ENCODE results near the gene NTSR2.

Gene NTSR2

DNA sequence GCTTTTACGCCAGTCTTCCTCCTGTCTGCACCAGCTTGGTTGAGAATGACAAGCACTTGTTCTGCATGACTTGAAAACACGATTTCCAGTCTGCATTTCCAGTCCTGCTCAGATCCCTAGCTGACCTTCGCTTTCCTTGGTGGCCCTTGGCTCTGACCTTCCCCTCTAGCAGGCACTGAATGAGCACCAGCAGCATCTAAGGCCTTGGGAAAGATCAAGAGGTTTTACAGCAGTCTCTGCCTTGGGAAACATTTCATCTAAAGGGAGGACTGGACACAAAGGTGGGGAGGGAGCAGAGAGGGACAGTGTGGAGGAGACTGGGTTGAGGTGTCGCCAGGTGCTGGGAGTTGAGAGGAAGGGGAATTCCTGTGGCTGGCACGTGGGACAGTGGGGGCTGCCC is 30.5 kb downstream of the NTSR2 start:
- WGBS: 95% methylated on average over 4 of the region's 5 CpGs
- Histone ChIP-seq H3K9me3 (ENCODE audit: control insufficient read depth, low read length) (no peaks in the 10 kb centered on the region), H3K27ac (ENCODE audit: low read length, poor library complexity, severe bottlenecking) (no peak overlapping the region), H2BK15ac (ENCODE audit: low read depth, poor library complexity, severe bottlenecking) (no peak overlapping the region), H2AK5ac (ENCODE audit: low read length, severe bottlenecking) (no peak overlapping the region), H3K4ac (ENCODE audit: low read depth in 1 of 2, low read length in 2 of 2) (no peak overlapping the region), H2BK120ac (ENCODE audit: low read depth, low read length) (no peak overlapping the region), H2AFZ (ENCODE audit: low read depth, low read length) (no peak overlapping the region), H3K14ac (ENCODE audit: low read length in 2 of 2) (no peak overlapping the region), H4K8ac (ENCODE audit: low read length) (no peak overlapping the region), H3K4me3 (ENCODE audit: insufficient read depth in 1 of 2, low read depth in 1 of 2, low read length in 2 of 2) (no peak overlapping the region), H2BK12ac (ENCODE audit: low read length in 2 of 2) (no peak overlapping the region), H3K18ac (ENCODE audit: low read depth in 1 of 2, low read length in 2 of 2) (no peak overlapping the region), H3K36me3 (ENCODE audit: control insufficient read depth in 1 of 2, insufficient read depth in 2 of 2, low read depth in 1 of 2, low read length in 2 of 2) (no peaks in the 10 kb centered on the region), H3K9ac (ENCODE audit: low read length) (no peak overlapping the region), H3K4me1 (ENCODE audit: control insufficient read depth, insufficient read depth, low read depth, low read length) (no peaks in the 10 kb centered on the region), H4K91ac (ENCODE audit: low read length) (no peak overlapping the region), H3K4me2 (ENCODE audit: low read length, poor library complexity, severe bottlenecking) (no peak overlapping the region), H3K27me3 (ENCODE audit: control insufficient read depth in 1 of 2, insufficient read depth in 1 of 2, low read length in 2 of 2) (peaks cover 7 to 28% of the 10 kb centered on the region in 2 experiments), H3K23ac (ENCODE audit: low read length in 2 of 2) (no peak overlapping the region), H3K79me1 (replicated peaks; ENCODE audit: low read length, poor library complexity, severe bottlenecking) (no peaks in the 10 kb centered on the region), H2BK5ac (ENCODE audit: low read depth, low read length, poor library complexity, severe bottlenecking) (no peak overlapping the region)
- DNase-seq: no peak

- Histone ChIP-seq H2BK15ac (ENCODE audit: low read depth, poor library complexity, severe bottlenecking) (no peak overlapping the region), H2BK12ac (ENCODE audit: low read length in 2 of 2) (no peak overlapping the region), H2BK120ac (ENCODE audit: low read depth, low read length) (no peak overlapping the region), H4K91ac (ENCODE audit: low read length) (no peak overlapping the region), H2AFZ (ENCODE audit: low read depth, low read length) (no peak overlapping the region), H3K79me1 (replicated peaks; ENCODE audit: low read length, poor library complexity, severe bottlenecking) (no peaks in the 10 kb centered on the region), H3K9me3 (ENCODE audit: control insufficient read depth, low read length) (no peaks in the 10 kb centered on the region), H3K4me3 (ENCODE audit: insufficient read depth in 1 of 2, low read depth in 1 of 2, low read length in 2 of 2) (no peak overlapping the region), H3K4me1 (ENCODE audit: control insufficient read depth, insufficient read depth, low read depth, low read length) (no peaks in the 10 kb centered on the region), H2AK5ac (ENCODE audit: low read length, severe bottlenecking) (no peak overlapping the region), H3K4me2 (ENCODE audit: low read length, poor library complexity, severe bottlenecking) (no peak overlapping the region), H2BK5ac (ENCODE audit: low read depth, low read length, poor library complexity, severe bottlenecking) (no peak overlapping the region), H3K27ac (ENCODE audit: low read length, poor library complexity, severe bottlenecking) (no peak overlapping the region), H3K27me3 (ENCODE audit: control insufficient read depth in 1 of 2, insufficient read depth in 1 of 2, low read length in 2 of 2) (peaks cover 4 to 24% of the 10 kb centered on the region in 2 experiments), H3K9ac (ENCODE audit: low read length) (no peak overlapping the region), H4K8ac (ENCODE audit: low read length) (no peak overlapping the region), H3K4ac (ENCODE audit: low read depth in 1 of 2, low read length in 2 of 2) (no peak overlapping the region), H3K23ac (ENCODE audit: low read length in 2 of 2) (no peak overlapping the region), H3K36me3 (ENCODE audit: control insufficient read depth in 1 of 2, insufficient read depth in 2 of 2, low read depth in 1 of 2, low read length in 2 of 2) (no peaks in the 10 kb centered on the region), H3K18ac (ENCODE audit: low read depth in 1 of 2, low read length in 2 of 2) (no peak overlapping the region), H3K14ac (ENCODE audit: low read length in 2 of 2) (no peak overlapping the region)
- 93% methylated on average over 15 of the region's 15 CpGs for WGBS
- DNase-seq: no peak
Observed at GRCh38 chr2:11637546-11637945, 32.4 kb downstream of the NTSR2 start.

DNA sequence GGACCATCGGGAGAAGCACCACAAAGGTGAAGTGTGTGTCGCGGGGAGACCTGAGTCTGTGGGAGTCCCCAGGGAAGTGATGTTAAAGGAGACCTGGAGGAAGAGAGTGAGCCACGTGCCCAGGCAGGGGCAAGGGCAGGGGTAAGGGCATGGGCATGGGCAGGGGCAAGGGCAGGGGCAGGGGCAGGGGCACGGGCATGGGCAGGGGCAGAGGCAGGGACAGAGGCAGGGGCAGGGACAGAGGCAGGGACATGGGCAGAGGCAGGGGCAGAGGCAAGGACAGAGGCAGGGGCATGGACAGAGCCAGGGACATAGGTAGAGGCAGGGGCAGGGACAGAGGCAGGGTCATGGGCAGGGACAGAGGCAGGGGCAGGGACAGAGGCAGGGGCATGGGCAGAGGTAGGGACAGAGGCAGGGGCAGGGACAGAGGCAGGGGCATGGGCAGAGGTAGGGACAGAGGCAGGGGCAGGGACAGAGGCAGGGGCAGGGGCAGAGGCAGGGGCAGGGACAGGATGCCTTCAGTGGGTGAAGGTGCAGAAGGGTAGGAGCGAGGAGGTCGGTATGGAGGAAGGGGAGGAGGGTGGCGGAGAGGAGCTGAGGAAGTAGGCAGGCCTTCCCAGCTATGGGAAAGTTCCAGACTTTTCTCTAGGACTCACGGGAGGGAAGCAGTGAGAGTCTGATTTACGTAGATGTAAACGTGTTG is 33.3 kb downstream of the NTSR2 start:
- 81% methylated on average over 11 of the region's 11 CpGs for WGBS
- no peak overlapping the region for H2BK120ac ChIP-seq (ENCODE audit: low read depth, low read length)
- H3K9me3 ChIP-seq (ENCODE audit: control insufficient read depth, low read length): no peaks in the 10 kb centered on the region
- no peak overlapping the region for H2AFZ ChIP-seq (ENCODE audit: low read depth, low read length)
- H3K27ac ChIP-seq (ENCODE audit: low read length, poor library complexity, severe bottlenecking): no peak overlapping the region
- H3K14ac ChIP-seq (ENCODE audit: low read length in 2 of 2): peak overlapping the region in 1 of 2 experiments; percentile 30
- H3K23ac ChIP-seq (ENCODE audit: low read length in 2 of 2): no peak overlapping the region
- no peaks in the 10 kb centered on the region for H3K4me1 ChIP-seq (ENCODE audit: control insufficient read depth, insufficient read depth, low read depth, low read length)
- H4K8ac ChIP-seq (ENCODE audit: low read length): no peak overlapping the region
- H2BK15ac ChIP-seq (ENCODE audit: low read depth, poor library complexity, severe bottlenecking): no peak overlapping the region
- no peak overlapping the region for H3K9ac ChIP-seq (ENCODE audit: low read length)
- no peak overlapping the region for H2AK5ac ChIP-seq (ENCODE audit: low read length, severe bottlenecking)
- no peak overlapping the region for H3K4me2 ChIP-seq (ENCODE audit: low read length, poor library complexity, severe bottlenecking)
- no peak overlapping the region for H4K91ac ChIP-seq (ENCODE audit: low read length)
- H3K4ac ChIP-seq (ENCODE audit: low read depth in 1 of 2, low read length in 2 of 2): no peak overlapping the region
- DNase-seq: no peak
- H3K27me3 ChIP-seq (ENCODE audit: control insufficient read depth in 1 of 2, insufficient read depth in 1 of 2, low read length in 2 of 2): peaks cover 4 to 24% of the 10 kb centered on the region in 2 experiments
- no peak overlapping the region for H2BK12ac ChIP-seq (ENCODE audit: low read length in 2 of 2)
- H3K36me3 ChIP-seq (ENCODE audit: control insufficient read depth in 1 of 2, insufficient read depth in 2 of 2, low read depth in 1 of 2, low read length in 2 of 2): no peaks in the 10 kb centered on the region
- no peak overlapping the region for H3K4me3 ChIP-seq (ENCODE audit: insufficient read depth in 1 of 2, low read depth in 1 of 2, low read length in 2 of 2)
- no peaks in the 10 kb centered on the region for H3K79me1 ChIP-seq (replicated peaks; ENCODE audit: low read length, poor library complexity, severe bottlenecking)
- H3K18ac ChIP-seq (ENCODE audit: low read depth in 1 of 2, low read length in 2 of 2): no peak overlapping the region
- no peak overlapping the region for H2BK5ac ChIP-seq (ENCODE audit: low read depth, low read length, poor library complexity, severe bottlenecking)

DNA sequence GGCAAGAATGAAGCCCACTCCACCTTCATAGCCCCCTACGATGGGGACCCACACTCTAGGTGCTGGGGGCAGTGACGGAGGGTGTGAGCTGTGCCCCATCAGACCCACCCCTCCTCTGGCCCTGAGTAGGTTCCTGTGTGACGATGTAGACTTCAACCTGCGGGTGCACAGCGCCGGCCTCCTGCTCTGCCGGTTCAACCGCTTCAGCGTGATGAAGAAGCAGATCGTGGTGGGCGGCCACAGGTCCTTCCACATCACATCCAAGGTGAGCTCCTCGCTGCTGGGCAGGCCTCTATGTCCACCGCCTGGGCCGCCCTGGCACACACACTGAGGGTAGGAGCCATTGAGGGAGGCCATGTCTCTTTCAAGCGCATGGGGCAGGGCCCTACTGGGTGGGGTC is 34.9 kb downstream of the NTSR2 start:
- Histone ChIP-seq H4K91ac (ENCODE audit: low read length) (no peak overlapping the region), H3K79me1 (replicated peaks; ENCODE audit: low read length, poor library complexity, severe bottlenecking) (no peaks in the 10 kb centered on the region), H2AFZ (ENCODE audit: low read depth, low read length) (no peak overlapping the region), H3K9me3 (ENCODE audit: control insufficient read depth, low read length) (no peaks in the 10 kb centered on the region), H2BK15ac (ENCODE audit: low read depth, poor library complexity, severe bottlenecking) (no peak overlapping the region), H3K27ac (ENCODE audit: low read length, poor library complexity, severe bottlenecking) (no peak overlapping the region), H3K4me3 (ENCODE audit: insufficient read depth in 1 of 2, low read depth in 1 of 2, low read length in 2 of 2) (no peak overlapping the region), H3K36me3 (ENCODE audit: control insufficient read depth in 1 of 2, insufficient read depth in 2 of 2, low read depth in 1 of 2, low read length in 2 of 2) (no peaks in the 10 kb centered on the region), H3K4me1 (ENCODE audit: control insufficient read depth, insufficient read depth, low read depth, low read length) (no peaks in the 10 kb centered on the region), H2BK5ac (ENCODE audit: low read depth, low read length, poor library complexity, severe bottlenecking) (no peak overlapping the region), H3K9ac (ENCODE audit: low read length) (no peak overlapping the region), H3K4me2 (ENCODE audit: low read length, poor library complexity, severe bottlenecking) (no peak overlapping the region), H3K18ac (ENCODE audit: low read depth in 1 of 2, low read length in 2 of 2) (no peak overlapping the region), H2AK5ac (ENCODE audit: low read length, severe bottlenecking) (no peak overlapping the region), H2BK120ac (ENCODE audit: low read depth, low read length) (no peak overlapping the region), H2BK12ac (ENCODE audit: low read length in 2 of 2) (no peak overlapping the region), H3K23ac (ENCODE audit: low read length in 2 of 2) (no peak overlapping the region), H3K27me3 (ENCODE audit: control insufficient read depth in 1 of 2, insufficient read depth in 1 of 2, low read length in 2 of 2) (peaks cover 4 to 20% of the 10 kb centered on the region in 2 experiments), H3K4ac (ENCODE audit: low read depth in 1 of 2, low read length in 2 of 2) (no peak overlapping the region), H3K14ac (ENCODE audit: low read length in 2 of 2) (no peak overlapping the region), H4K8ac (ENCODE audit: low read length) (no peak overlapping the region)
- no peak for DNase-seq
- WGBS: 95% methylated on average over 13 of the region's 15 CpGs

Measured in mesenchymal stem cell (in vitro differentiated cells and primary cell).